Suprapubic skin (tissue), 3 donors: ENCODE results near the gene RNF227.

Experiments
- EP300 ChIP-seq: sonication (generic); formaldehyde crosslinking; IDR thresholded peaks from one replicate; pipeline ENCODE4 v1.6.1; 2017; ENCODE audit warnings: antibody characterized with exemption
- POLR2A ChIP-seq, 2 donors: fragments of 450-650 bp; IDR thresholded peaks; one replicate each; pipeline ENCODE4 v1.6.1; 2017; ENCODE audit warnings: antibody characterized with exemption in 2 of 2, mild to moderate bottlenecking in 2 of 2, moderate library complexity in 2 of 2
- TF ChIP-seq, protein P1 (sequence below), 2 donors: fragments of 200-600 bp in 1 of 2; fragments of 450-650 bp in 1 of 2; sonication (generic) in 1 of 2; IDR thresholded peaks; one replicate each; pipeline ENCODE4 v1.5.1; 2016 to 2019; ENCODE audit warnings: antibody characterized with exemption in 2 of 2, mild to moderate bottlenecking in 1 of 2, moderate library complexity in 1 of 2

DNA sequence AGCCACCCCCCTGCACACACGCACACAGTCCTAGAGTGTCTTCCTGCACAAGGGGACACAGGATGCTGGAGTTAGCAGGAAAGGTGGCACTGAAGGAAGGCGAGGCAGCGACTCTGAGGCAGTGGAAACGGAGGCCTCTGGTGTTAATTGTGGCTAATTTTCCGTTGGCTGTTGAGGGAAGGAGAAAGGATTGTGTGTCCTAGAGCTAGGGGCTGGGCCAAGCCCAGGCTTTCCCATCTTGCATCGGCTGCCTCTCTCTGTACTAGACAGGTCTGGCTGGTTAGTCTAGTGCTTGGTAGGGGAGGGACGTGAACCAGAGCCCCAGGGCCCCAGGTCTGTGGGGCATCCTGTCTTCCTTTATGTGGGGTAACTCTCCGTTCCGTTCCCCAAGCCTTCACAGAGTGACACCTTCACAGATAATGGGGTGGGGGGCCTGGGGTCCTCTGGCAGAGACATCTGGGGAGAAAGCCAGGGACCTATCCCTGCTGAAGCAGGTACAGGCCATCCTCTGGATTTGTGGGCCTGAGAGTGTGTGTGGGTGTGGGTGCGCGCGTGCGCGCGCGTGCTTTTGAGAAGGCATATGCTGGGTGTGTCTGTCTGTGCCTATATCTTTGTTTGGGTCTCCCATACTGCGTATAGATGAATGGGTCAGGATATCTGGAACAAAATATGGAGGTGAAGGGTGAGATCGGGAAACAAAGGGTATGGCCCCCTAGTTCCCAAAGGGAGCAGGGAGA is 27.7 kb downstream of the RNF227 start, which contains the start of gene CHD3:
- TF ChIP-seq POLR2A (IDR thresholded peaks at IDR 0.05) (no peak), EP300 (no peak)
- TF ChIP-seq, protein P1, sequence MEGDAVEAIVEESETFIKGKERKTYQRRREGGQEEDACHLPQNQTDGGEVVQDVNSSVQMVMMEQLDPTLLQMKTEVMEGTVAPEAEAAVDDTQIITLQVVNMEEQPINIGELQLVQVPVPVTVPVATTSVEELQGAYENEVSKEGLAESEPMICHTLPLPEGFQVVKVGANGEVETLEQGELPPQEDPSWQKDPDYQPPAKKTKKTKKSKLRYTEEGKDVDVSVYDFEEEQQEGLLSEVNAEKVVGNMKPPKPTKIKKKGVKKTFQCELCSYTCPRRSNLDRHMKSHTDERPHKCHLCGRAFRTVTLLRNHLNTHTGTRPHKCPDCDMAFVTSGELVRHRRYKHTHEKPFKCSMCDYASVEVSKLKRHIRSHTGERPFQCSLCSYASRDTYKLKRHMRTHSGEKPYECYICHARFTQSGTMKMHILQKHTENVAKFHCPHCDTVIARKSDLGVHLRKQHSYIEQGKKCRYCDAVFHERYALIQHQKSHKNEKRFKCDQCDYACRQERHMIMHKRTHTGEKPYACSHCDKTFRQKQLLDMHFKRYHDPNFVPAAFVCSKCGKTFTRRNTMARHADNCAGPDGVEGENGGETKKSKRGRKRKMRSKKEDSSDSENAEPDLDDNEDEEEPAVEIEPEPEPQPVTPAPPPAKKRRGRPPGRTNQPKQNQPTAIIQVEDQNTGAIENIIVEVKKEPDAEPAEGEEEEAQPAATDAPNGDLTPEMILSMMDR (IDR thresholded peaks at IDR 0.05), result no peak
